SU-DHL-6 (cell line): ENCODE results near the gene ID1.

Experiments used
- H2AFZ ChIP-seq: fragments of 200-600 bp; sonication (generic); 2 replicates; pipeline ENCODE4 v1.6.1; 2014; ENCODE audit warnings: low read depth, mild to moderate bottlenecking, moderate library complexity, mixed read lengths, antibody characterized with exemption, low read length; ENCODE audit not compliant: severe bottlenecking
- H3F3A ChIP-seq: fragments of 200-600 bp; shearing (Covaris generic); 2 replicates; pipeline ENCODE4 v1.6.0; 2016; ENCODE audit warnings: antibody characterized with exemption, mild to moderate bottlenecking; ENCODE audit not compliant: insufficient read depth
- H3K27ac ChIP-seq: fragments of 200-600 bp; sonication (generic); 2 replicates; pipeline ENCODE4 v1.5.1; 2016; ENCODE audit warnings: low read depth, mild to moderate bottlenecking, low read length, moderate library complexity, mixed read lengths
- H3K27me3 ChIP-seq: fragments of 200-600 bp; sonication (generic), shearing (Covaris generic); 2 replicates; pipeline ENCODE4 v1.6.0; 2014; ENCODE audit warnings: mild to moderate bottlenecking, low read length
- H3K36me3 ChIP-seq: fragments of 200-600 bp; sonication (generic); 2 replicates; pipeline ENCODE4 v1.6.1; 2014; ENCODE audit warnings: mild to moderate bottlenecking, low read length, mixed read lengths
- H3K4me2 ChIP-seq: fragments of 300-600, 200-600 bp; shearing (Covaris generic), sonication (generic); 2 replicates; pipeline ENCODE4 v1.6.0; 2014; ENCODE audit warnings: low read length, low read depth, mild to moderate bottlenecking; ENCODE audit not compliant: poor library complexity, severe bottlenecking
- H3K4me3 ChIP-seq: fragments of 200-600 bp; sonication (generic); 2 replicates; pipeline ENCODE4 v1.5.1; 2014; ENCODE audit warnings: antibody characterized with exemption, low read length, mild to moderate bottlenecking, mixed read lengths; ENCODE audit not compliant: insufficient read depth, poor library complexity, severe bottlenecking
- H3K79me2 ChIP-seq: fragments of 200-600 bp; sonication (generic); 2 replicates; pipeline ENCODE4 v1.6.1; 2014; ENCODE audit warnings: mild to moderate bottlenecking, low read length, moderate library complexity; ENCODE audit not compliant: insufficient read depth
- H3K9ac ChIP-seq: fragments of 200-600 bp; sonication (generic); 2 replicates; pipeline ENCODE4 v1.7.0; 2014; ENCODE audit warnings: mild to moderate bottlenecking, low read length
- H3K9me2 ChIP-seq: fragments of 200-600 bp; sonication (generic); replicated peaks from 2 replicates; pipeline ENCODE4 v1.6.1; 2014; ENCODE audit warnings: low read length; ENCODE audit not compliant: insufficient read depth
- H3K9me3 ChIP-seq: fragments of 200-600 bp; sonication (generic); 2 replicates; pipeline ENCODE4 v1.6.1; 2014; ENCODE audit warnings: low read length, mixed read lengths; ENCODE audit not compliant: insufficient read depth
- H4K20me1 ChIP-seq: fragments of 200-600 bp; sonication (generic); 2 replicates; pipeline ENCODE4 v1.6.1; 2014; ENCODE audit warnings: low read depth, mild to moderate bottlenecking, antibody characterized with exemption, low read length, moderate library complexity, mixed read lengths
- CTCF ChIP-seq: fragments of 200-600 bp; sonication (generic); IDR thresholded peaks from one replicate; pipeline ENCODE4 v1.5.1; 2017; ENCODE audit warnings: antibody characterized with exemption, mild to moderate bottlenecking, low read length, moderate library complexity; ENCODE audit not compliant: insufficient read depth, poor library complexity, severe bottlenecking
- EZH2phosphoT487 ChIP-seq: fragments of 200-600 bp; sonication (generic), shearing (Covaris generic); conservative IDR thresholded peaks from 2 replicates; pipeline ENCODE4 v1.6.1; 2018; ENCODE audit warnings: mild to moderate bottlenecking, antibody characterized with exemption, low read length, moderate library complexity, mixed read lengths

Gene ID1

GRCh38 chr20:31560746-31561598 lies 44.1 kb upstream of the ID1 start:
- TF ChIP-seq CTCF (no peak), EZH2phosphoT487 (no peak)
- no peak overlapping the region for H3K4me3 ChIP-seq
- H3K79me2 ChIP-seq = no peaks in the 10 kb centered on the region
- H3K27ac ChIP-seq = 0 out of 2 replicates have a peak overlapping the region, but pooled peaks have one; percentile 28
- peaks cover 20% of the 10 kb centered on the region for H3F3A ChIP-seq
- H3K9ac ChIP-seq = no peak overlapping the region
- H3K4me2 ChIP-seq = no peak overlapping the region
- no peaks in the 10 kb centered on the region for H3K9me2 ChIP-seq
- no peaks in the 10 kb centered on the region for H3K9me3 ChIP-seq
- no peaks in the 10 kb centered on the region for H3K27me3 ChIP-seq
- H2AFZ ChIP-seq = no peak overlapping the region
- no peaks in the 10 kb centered on the region for H4K20me1 ChIP-seq
- no peaks in the 10 kb centered on the region for H3K36me3 ChIP-seq

- Histone ChIP-seq H3K36me3 (no peaks in the 10 kb centered on the region), H3K9me3 (no peaks in the 10 kb centered on the region), H2AFZ (no peak overlapping the region), H3F3A (peaks cover 24% of the 10 kb centered on the region), H3K79me2 (no peaks in the 10 kb centered on the region), H4K20me1 (no peaks in the 10 kb centered on the region), H3K27me3 (no peaks in the 10 kb centered on the region), H3K9me2 (no peaks in the 10 kb centered on the region), H3K4me3 (no peak overlapping the region), H3K4me2 (no peak overlapping the region), H3K27ac (peak overlapping the region; percentile 11; the same call in 1 of the 2 replicates), H3K9ac (no peak overlapping the region)
- no peak for TF ChIP-seq CTCF
- TF ChIP-seq EZH2phosphoT487 = no peak
Measured at GRCh38 chr20:31562241-31562640, 42.8 kb upstream of the ID1 start.

- no peak overlapping the region for H3K4me2 ChIP-seq
- TF ChIP-seq CTCF (no peak), EZH2phosphoT487 (no peak)
- H3K27me3 ChIP-seq = no peaks in the 10 kb centered on the region
- H3K27ac ChIP-seq = peak overlapping the region; percentile 35
- no peak overlapping the region for H3K4me3 ChIP-seq
- H4K20me1 ChIP-seq = no peaks in the 10 kb centered on the region
- no peak overlapping the region for H2AFZ ChIP-seq
- H3F3A ChIP-seq = peaks cover 33% of the 10 kb centered on the region
- H3K79me2 ChIP-seq = no peaks in the 10 kb centered on the region
- H3K36me3 ChIP-seq = no peaks in the 10 kb centered on the region
- no peaks in the 10 kb centered on the region for H3K9me2 ChIP-seq
- H3K9me3 ChIP-seq = no peaks in the 10 kb centered on the region
- no peak overlapping the region for H3K9ac ChIP-seq
Measured at GRCh38 chr20:31564284-31564683, 40.8 kb upstream of the ID1 start.
